ENCODE results near the gene FAM78B.

The FAM78B gene

DNA sequence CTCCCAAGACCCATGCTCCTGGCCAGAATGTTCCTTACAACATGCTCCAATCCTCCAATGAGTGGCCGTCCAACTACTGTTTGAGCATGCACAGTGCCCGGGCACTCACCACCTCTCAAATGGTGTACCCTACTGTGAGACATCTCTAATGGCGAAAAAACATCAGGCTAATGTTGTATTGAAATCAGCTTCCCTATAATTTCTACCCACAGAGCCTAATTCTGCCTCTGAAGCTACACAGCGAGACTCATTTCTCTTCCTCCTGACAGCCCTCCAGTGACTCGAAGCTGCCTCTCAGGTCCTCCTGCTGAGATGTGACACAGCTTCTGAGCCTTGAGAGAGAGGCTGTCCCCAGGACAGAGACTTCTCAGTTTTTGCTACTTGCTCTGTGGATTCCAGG lies 130.7 kb downstream of the FAM78B start:
- H3K27ac ChIP-seq (ENCODE audit: low read depth, low read length) = no peak overlapping the region
- no peaks in the 10 kb centered on the region for H3K4me1 ChIP-seq (ENCODE audit: control insufficient read depth, insufficient read depth, low read length, unreplicated experiment)
- H3K4me3 ChIP-seq (ENCODE audit: low read depth, low read length) = no peak overlapping the region
- no peaks in the 10 kb centered on the region for H3K36me3 ChIP-seq (ENCODE audit: insufficient read depth, low read length)
- no peak overlapping the region for H2AFZ ChIP-seq (ENCODE audit: low read length, unreplicated experiment)
- H3K79me2 ChIP-seq (ENCODE audit: control insufficient read depth, insufficient read depth, low read length, unreplicated experiment) = no peaks in the 10 kb centered on the region
- H3K27me3 ChIP-seq (ENCODE audit: insufficient read depth, low read length) = no peaks in the 10 kb centered on the region

DNA sequence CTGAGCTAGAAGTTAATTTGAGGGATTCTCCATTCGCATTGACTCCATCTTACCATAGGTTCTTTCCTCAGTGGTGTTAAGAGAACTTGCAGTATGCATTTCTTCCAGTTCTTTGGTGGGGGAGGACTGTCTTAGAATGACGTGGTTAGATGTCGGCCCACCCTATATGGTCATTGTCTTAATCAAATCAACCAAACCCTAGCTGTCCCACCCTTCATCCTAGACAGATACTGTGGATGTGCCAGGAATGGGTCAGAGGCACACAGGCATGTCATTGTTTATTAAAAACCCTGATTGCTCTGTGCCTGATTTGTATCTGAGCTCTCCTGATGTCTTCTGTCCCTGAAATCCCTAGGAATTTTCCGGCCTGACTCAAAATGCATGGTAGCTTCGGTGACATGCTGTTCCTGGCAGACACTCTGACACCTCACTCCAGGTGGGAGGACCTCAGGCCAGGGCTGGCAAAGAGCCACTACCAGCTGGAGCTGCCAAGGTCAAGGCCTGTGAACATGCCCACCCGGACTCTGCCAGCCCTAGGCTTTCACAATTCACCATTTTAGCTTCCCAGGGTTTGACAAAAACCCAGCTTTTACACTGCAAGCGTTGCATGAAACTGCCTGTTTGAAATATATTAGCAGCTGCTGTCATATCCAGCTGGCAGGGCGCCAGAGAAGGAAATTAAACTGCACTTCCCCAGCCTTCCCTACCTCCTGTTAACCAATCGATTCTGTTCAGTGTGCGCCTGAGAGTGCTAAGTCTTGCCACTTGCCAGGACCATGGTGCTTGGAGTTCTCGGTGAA lies 134.0 kb downstream of the FAM78B start:
- no peaks in the 10 kb centered on the region for H3K4me1 ChIP-seq (ENCODE audit: control insufficient read depth, insufficient read depth, low read length, unreplicated experiment)
- no peak overlapping the region for H3K27ac ChIP-seq (ENCODE audit: low read depth, low read length)
- no peak overlapping the region for H2AFZ ChIP-seq (ENCODE audit: low read length, unreplicated experiment)
- no peak overlapping the region for H3K4me3 ChIP-seq (ENCODE audit: low read depth, low read length)
- H3K79me2 ChIP-seq (ENCODE audit: control insufficient read depth, insufficient read depth, low read length, unreplicated experiment) = no peaks in the 10 kb centered on the region
- H3K36me3 ChIP-seq (ENCODE audit: insufficient read depth, low read length) = no peaks in the 10 kb centered on the region
- no peaks in the 10 kb centered on the region for H3K27me3 ChIP-seq (ENCODE audit: insufficient read depth, low read length)

DNA sequence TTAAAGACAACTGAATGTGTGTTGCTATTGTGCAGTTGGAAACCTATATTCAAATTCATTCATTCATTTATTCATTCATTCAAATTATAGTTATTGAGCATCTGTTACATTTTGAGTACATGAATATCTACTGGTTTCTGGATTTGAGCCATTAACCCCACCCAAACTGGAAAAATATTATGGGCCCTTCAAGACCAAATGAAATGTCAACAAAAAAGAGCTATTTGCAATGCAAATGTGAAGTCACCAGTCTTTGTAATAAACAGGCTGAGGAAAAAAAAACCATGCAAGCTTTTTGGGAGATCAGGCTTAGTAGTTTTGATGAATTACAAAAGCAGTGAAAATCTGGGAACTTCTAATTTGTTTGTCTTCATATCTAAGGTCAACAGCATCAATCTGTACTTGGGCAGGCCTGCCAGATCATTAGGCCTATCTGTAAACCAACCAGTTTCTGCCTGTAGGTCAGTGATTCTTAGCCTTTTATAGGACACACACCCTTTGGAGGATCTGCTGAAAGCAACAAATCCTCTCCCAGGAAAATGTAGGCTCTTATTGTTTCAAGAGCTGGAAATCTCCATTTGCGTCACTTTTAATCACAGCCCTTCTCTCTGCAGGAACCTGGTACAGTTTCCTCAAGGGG lies 134.7 kb downstream of the FAM78B start:
- Histone ChIP-seq H3K27me3 (ENCODE audit: insufficient read depth, low read length) (no peaks in the 10 kb centered on the region), H2AFZ (ENCODE audit: low read length, unreplicated experiment) (no peak overlapping the region), H3K36me3 (ENCODE audit: insufficient read depth, low read length) (no peaks in the 10 kb centered on the region), H3K4me3 (ENCODE audit: low read depth, low read length) (no peak overlapping the region), H3K79me2 (ENCODE audit: control insufficient read depth, insufficient read depth, low read length, unreplicated experiment) (no peaks in the 10 kb centered on the region), H3K4me1 (ENCODE audit: control insufficient read depth, insufficient read depth, low read length, unreplicated experiment) (no peaks in the 10 kb centered on the region), H3K27ac (ENCODE audit: low read depth, low read length) (no peak overlapping the region)

DNA sequence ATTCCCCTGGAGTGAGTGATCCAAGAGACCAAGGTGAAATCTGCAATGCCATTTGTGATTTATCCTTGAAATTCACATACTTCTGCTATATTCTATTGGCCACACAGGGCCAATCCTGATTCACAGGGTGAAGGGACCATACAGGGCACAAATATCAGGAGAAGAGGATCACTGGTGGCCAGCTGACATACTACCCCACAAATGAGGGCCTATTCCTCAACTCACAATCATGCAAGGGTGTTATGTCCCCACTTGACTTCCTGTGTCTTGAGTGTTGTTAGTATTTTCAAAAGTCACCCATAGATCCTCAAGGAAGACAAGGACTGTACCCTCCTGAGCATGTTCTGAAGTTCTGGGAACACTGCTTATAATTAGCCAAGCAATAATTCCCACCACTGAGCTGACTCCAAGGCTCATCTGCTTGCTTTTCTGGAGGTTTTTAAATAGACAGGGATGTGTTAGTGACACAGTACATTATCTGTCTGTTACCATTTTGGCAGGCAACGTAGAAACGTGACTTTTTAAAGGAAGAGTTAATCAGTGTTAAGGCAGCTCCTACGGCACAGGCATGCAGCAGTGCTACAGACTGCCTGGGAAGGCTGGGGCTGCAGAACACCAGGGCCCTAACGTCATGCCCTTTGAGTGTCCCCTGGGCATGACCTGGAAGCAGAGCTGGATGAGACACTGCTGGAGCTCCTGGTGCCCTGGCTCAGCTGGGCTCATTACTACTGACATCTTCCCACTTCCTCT lies 137.4 kb downstream of the FAM78B start:
- no peak overlapping the region for H3K27ac ChIP-seq (ENCODE audit: low read depth, low read length)
- H3K27me3 ChIP-seq (ENCODE audit: insufficient read depth, low read length) = no peaks in the 10 kb centered on the region

DNA sequence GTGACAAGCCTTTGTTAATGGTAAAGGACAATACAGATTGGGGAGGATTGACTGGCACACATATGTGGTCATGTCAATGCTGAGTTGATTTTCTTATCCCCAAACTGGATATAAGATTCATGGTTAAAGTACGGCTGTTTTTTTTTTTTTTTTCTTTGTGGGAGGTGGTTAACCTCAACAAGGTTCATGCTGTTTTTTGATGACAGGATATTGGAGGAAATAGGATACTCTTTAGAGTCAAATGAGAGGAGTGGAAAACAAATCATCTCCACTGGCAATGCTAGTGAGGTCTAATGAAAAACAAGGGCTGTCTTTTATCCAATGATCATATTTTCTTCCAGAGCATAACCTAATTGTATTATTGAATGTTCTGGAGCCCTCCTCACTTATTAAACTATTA lies 140.2 kb downstream of the FAM78B start:
- H3K4me1 ChIP-seq (ENCODE audit: control insufficient read depth, insufficient read depth, low read length, unreplicated experiment) = no peaks in the 10 kb centered on the region
- no peaks in the 10 kb centered on the region for H3K36me3 ChIP-seq (ENCODE audit: insufficient read depth, low read length)
- H2AFZ ChIP-seq (ENCODE audit: low read length, unreplicated experiment) = no peak overlapping the region
- H3K27me3 ChIP-seq (ENCODE audit: insufficient read depth, low read length) = no peaks in the 10 kb centered on the region
- no peak overlapping the region for H3K4me3 ChIP-seq (ENCODE audit: low read depth, low read length)
- no peak overlapping the region for H3K27ac ChIP-seq (ENCODE audit: low read depth, low read length)
- H3K79me2 ChIP-seq (ENCODE audit: control insufficient read depth, insufficient read depth, low read length, unreplicated experiment) = no peaks in the 10 kb centered on the region

More for the DNA sequence above, 137.4 kb downstream of the FAM78B start:
- Histone ChIP-seq H3K36me3 (ENCODE audit: insufficient read depth, low read length) (no peaks in the 10 kb centered on the region), H3K79me2 (ENCODE audit: control insufficient read depth, insufficient read depth, low read length, unreplicated experiment) (no peaks in the 10 kb centered on the region), H3K4me3 (ENCODE audit: low read depth, low read length) (no peak overlapping the region), H3K4me1 (ENCODE audit: control insufficient read depth, insufficient read depth, low read length, unreplicated experiment) (no peaks in the 10 kb centered on the region), H2AFZ (ENCODE audit: low read length, unreplicated experiment) (no peak overlapping the region)

DNA sequence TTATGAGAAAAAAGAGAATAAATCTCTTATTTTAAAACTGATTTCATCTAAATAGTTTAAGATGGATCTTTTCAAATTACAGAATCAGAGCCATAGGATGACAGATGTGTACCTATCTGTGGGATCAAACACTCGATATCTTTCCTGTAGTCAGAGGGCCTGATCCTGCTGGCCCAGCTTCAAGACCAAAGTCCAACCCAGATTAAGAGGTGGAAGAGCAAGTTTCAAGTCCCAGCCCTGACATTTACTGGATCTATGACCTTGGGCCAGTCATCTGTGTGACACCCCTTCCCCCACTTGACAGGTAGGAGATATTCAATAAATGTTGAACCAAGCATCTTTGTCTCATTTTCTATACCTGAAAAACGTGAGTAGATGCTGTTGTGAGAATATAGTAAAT lies 140.7 kb downstream of the FAM78B start:
- no peaks in the 10 kb centered on the region for H3K36me3 ChIP-seq (ENCODE audit: insufficient read depth, low read length)
- H3K4me3 ChIP-seq (ENCODE audit: low read depth, low read length) = no peak overlapping the region
- H3K4me1 ChIP-seq (ENCODE audit: control insufficient read depth, insufficient read depth, low read length, unreplicated experiment) = no peaks in the 10 kb centered on the region
- H3K79me2 ChIP-seq (ENCODE audit: control insufficient read depth, insufficient read depth, low read length, unreplicated experiment) = no peaks in the 10 kb centered on the region
- no peaks in the 10 kb centered on the region for H3K27me3 ChIP-seq (ENCODE audit: insufficient read depth, low read length)
- no peak overlapping the region for H2AFZ ChIP-seq (ENCODE audit: low read length, unreplicated experiment)
- H3K27ac ChIP-seq (ENCODE audit: low read depth, low read length) = no peak overlapping the region

DNA sequence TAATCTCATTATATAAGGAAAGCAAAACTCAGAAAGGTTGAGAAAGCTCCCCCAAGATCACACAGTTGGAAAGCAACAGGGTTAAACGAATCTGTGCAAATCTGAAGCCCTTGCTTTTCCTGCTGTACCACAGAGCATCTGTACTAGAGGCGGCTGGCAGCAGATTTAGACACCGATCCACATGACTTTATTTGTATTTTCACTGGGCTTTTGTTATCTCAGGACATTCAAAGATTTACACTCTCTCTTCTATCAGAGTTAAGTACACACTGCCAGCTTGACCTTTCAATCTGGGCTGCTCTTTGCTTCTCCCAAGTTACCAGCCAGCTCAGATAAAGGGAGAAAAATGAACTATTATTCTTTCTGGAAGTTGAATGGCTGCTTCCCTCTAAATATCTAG lies 146.6 kb downstream of the FAM78B start:
- no peaks in the 10 kb centered on the region for H3K4me1 ChIP-seq (ENCODE audit: control insufficient read depth, insufficient read depth, low read length, unreplicated experiment)

More for the DNA sequence above, 146.6 kb downstream of the FAM78B start:
- no peaks in the 10 kb centered on the region for H3K36me3 ChIP-seq (ENCODE audit: insufficient read depth, low read length)
- no peaks in the 10 kb centered on the region for H3K79me2 ChIP-seq (ENCODE audit: control insufficient read depth, insufficient read depth, low read length, unreplicated experiment)
- no peak overlapping the region for H2AFZ ChIP-seq (ENCODE audit: low read length, unreplicated experiment)
- H3K27ac ChIP-seq (ENCODE audit: low read depth, low read length) = no peak overlapping the region
- H3K4me3 ChIP-seq (ENCODE audit: low read depth, low read length) = no peak overlapping the region
- H3K27me3 ChIP-seq (ENCODE audit: insufficient read depth, low read length) = no peaks in the 10 kb centered on the region
